ENCODE data around the gene SIRT4. TPM values are rescaled to one million over a fixed set of nuclear protein-coding genes. Genes with fewer than 3 reads are reported as not detected.

Gene SIRT4
- total and polyA plus RNA-seq, 2 of the 13 experiments (the other 11 are each of a cell fraction or from before 2014, with no cell fraction given): 3.4 to 5.8 TPM

- in situ Hi-C loops (cut with HindIII; ENCODE audit: extremely low pct_ligation_motif_present, low pct_unique_long_range_greater_than_20kb): no loop called here
- DNase-seq (ENCODE audit: low spot score) (peak; percentile 93), FAIRE-seq (peak; percentile 77), ATAC-seq (peak; percentile 45)
- Histone ChIP-seq H3K4me3 (replicated peaks in 1 of 3; ENCODE audit: insufficient read depth in 1 of 3, low read depth in 2 of 3, low read length in 3 of 3) (peak within 1 kb of the TSS; percentile 59 to 74 (median 71)), H3K79me2 (ENCODE audit: insufficient read depth, low read length) (no peaks in the 10 kb centered on the region), H3K4me1 (ENCODE audit: insufficient read depth, low read length) (peaks cover 26% of the 10 kb centered on the region; the same call in 1 of the 2 replicates), H3K36me3 (replicated peaks in 1 of 2; ENCODE audit: control insufficient read depth in 1 of 2, insufficient read depth in 2 of 2, low read length in 2 of 2) (no peaks in the 10 kb centered on the region), H3K27ac (ENCODE audit: extremely low read length, insufficient read depth, low read length) (peak within 1 kb of the TSS; percentile 100), H2AFZ (ENCODE audit: low read length) (peak within 1 kb of the TSS; percentile 43), H4K20me1 (ENCODE audit: insufficient read depth, low read length) (no peaks in the 10 kb centered on the region), H3K27me3 (ENCODE audit: control insufficient read depth in 1 of 2, insufficient read depth in 2 of 2, low read length in 2 of 2) (no peaks in the 10 kb centered on the region; a peak in 1 of 5 replicates), H3K9ac (ENCODE audit: insufficient read depth, low read depth, low read length) (peak within 1 kb of the TSS; percentile 98), H3K4me2 (ENCODE audit: low read depth, low read length) (peak within 1 kb of the TSS; percentile 91), H3K9me3 (ENCODE audit: low read length) (no peaks in the 10 kb centered on the region)
- intact Hi-C loops (cut with micrococcal nuclease; ENCODE audit: unreplicated experiment): no loop called here
- ChIA-PET CTCF (ENCODE audit: low intra/inter-chr PET ratio, low total read pairs) (no interaction called here), POLR2A (interaction anchor here (0.9 to 5.6 kb wide), 21 partner anchors 10 to 304 kb away, joined by 3 to 461 read pairs (median 17); partner anchors contain the start of genes BICDL1, DYNLL1, PLA2G1B and PXN)
- 1% methylated on average over 25 of the region's 29 CpGs for WGBS (ENCODE audit: low lambda C conversion rate)
- BruUV-seq (replicated peaks): no TSS peak
- TF ChIP-seq SIX4 (CRISPR knock-in tag; IDR thresholded peaks at IDR 0.05) (no peak), CHD4 (IDR thresholded peaks at IDR 0.05; ENCODE audit: borderline replicate concordance, low read length) (peak; percentile 4; the same call in 1 of the 2 replicates), MBNL3 (CRISPR knock-in tag; conservative IDR thresholded peaks at IDR 0.05) (no peak), NFE2L2 (IDR thresholded peaks at IDR 0.05; ENCODE audit: low read length) (no peak), HNF1A (IDR thresholded peaks at IDR 0.05; ENCODE audit: low read depth) (0 out of 2 replicates have a peak, but pooled peaks have one; percentile 59), HNF1A (CRISPR knock-in tag; IDR thresholded peaks at IDR 0.05; ENCODE audit: borderline replicate concordance) (peak; percentile 55; the same call in 1 of the 2 replicates), PLRG1 (conservative IDR thresholded peaks at IDR 0.05) (no peak), ZNF276 (CRISPR knock-in tag; IDR thresholded peaks at IDR 0.05; ENCODE audit: low read depth) (no peak), SRF (IDR thresholded peaks at IDR 0.05; ENCODE audit: low read depth, low read length) (no peak), SIN3B (IDR thresholded peaks at IDR 0.05; ENCODE audit: low read length) (peak; percentile 63; the same call in 1 of the 2 replicates), ZFP91 (CRISPR knock-in tag; IDR thresholded peaks at IDR 0.05; ENCODE audit: borderline replicate concordance) (no peak), TRAFD1 (CRISPR knock-in tag; IDR thresholded peaks at IDR 0.05; ENCODE audit: borderline replicate concordance) (no peak), ZNF251 (CRISPR knock-in tag; IDR thresholded peaks at IDR 0.05) (no peak), MATR3 (CRISPR knock-in tag; IDR thresholded peaks at IDR 0.05) (no peak)
These were observed 9.2 kb upstream of the SIRT4 start, which contains the start of gene RNU4-1 for GRCh38 chr12:120292661-120293531. TSS of gene RNU4-1 (minus strand) at chr12:120293237.

Measured in HepG2 (cell line).